ENCODE measurements around the gene PRR7. TPM values are rescaled to one million over a fixed set of nuclear protein-coding genes. Genes with fewer than 3 reads are reported as not detected.

Gene PRR7
- total RNA-seq, 1 experiment from 2014 or later, result 40.6 TPM

DNA sequence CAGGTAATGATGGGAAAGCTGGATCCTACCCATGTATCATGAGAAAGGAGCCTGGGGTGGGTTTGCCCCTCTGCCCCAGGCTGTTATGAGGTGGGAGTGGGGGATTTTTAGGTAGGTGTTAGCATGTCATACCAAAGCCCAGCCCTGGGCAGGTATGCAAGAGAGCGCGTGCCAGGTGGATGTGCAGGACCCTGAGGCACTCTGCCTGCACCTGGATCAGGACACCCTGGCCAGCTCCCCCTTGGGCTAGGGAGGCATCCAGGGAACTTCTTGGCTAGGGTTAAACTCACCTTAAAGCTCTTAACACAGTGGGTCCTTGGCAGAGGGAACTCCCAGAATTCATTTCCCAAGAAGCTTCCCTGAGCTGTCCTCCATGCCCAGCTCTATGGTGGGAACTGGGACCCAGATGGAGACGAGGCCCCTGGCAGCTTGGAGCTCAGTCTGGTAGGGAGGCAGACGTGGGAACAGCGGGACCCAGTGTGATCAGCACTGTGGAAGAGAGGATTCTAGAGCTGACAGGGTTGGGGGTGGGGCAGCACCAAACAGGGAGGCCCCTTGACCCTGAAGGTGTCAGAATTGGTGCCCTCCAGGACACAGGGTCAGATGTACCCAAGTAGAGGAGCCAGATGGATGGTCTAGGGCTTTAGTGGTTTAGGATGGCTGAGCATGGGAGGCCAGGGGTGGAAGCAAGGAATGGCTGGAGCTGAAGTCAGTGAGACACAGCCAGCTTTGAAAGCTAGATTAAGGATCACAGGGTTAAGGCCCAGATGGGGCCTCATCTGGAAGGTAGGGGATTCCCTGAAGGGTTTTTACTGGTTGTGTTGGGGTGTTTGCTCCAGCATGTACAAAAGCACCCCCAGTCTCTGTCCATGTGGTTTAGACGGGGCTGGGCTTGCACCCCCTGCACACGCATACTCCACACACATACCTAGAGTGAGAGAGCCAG, 2.2 kb upstream of the PRR7 start:
- no TSS peak for BruUV-seq (replicated peaks)
- Histone ChIP-seq H2AFZ (ENCODE audit: low read length) (no peak overlapping the region), H3F3A (ENCODE audit: low read length, unreplicated experiment) (peaks cover 10% of the 10 kb centered on the region), H3K36me3 (ENCODE audit: low read depth, low read length) (peaks cover 14% of the 10 kb centered on the region), H3K4me2 (ENCODE audit: low read length) (no peak overlapping the region), H3K4me3 (ENCODE audit: low read length) (no peak overlapping the region), H3K27me3 (ENCODE audit: low read length) (no peaks in the 10 kb centered on the region), H3K27ac (ENCODE audit: low read length) (no peak overlapping the region), H3K9me2 (replicated peaks; ENCODE audit: low read length) (no peaks in the 10 kb centered on the region), H3K9ac (ENCODE audit: low read length) (no peak overlapping the region), H3K4me1 (ENCODE audit: insufficient read depth, low read length) (peaks cover 23% of the 10 kb centered on the region), H4K20me1 (ENCODE audit: low read length) (no peaks in the 10 kb centered on the region), H3K79me2 (ENCODE audit: low read length) (peaks cover 41% of the 10 kb centered on the region), H3K9me3 (ENCODE audit: low read length) (no peaks in the 10 kb centered on the region)
- POLR2A ChIA-PET (ENCODE audit: unreplicated experiment), result interaction anchor here (1.3 kb wide), 1 partner anchor 18 kb away, joined by 3 read pairs; the partner anchor contains the start of gene GRK6
- TF ChIP-seq EZH2 (IDR thresholded peaks at IDR 0.05; ENCODE audit: low read length, unreplicated experiment), result no peak
- TF ChIP-seq CTCF (conservative IDR thresholded peaks at IDR 0.05; ENCODE audit: low read depth, low read length), result no peak
- no peak for TF ChIP-seq EZH2phosphoT487 (IDR thresholded peaks at IDR 0.05; ENCODE audit: borderline replicate concordance, low read length)
- DNase-seq, result no peak
- CTCF ChIA-PET, result interaction anchor here (2.2 kb wide), 1 partner anchor 11 kb away, joined by 5 read pairs; no protein-coding TSS in a partner anchor
- intact Hi-C loops (cut with micrococcal nuclease), result no loop called here
- ATAC-seq, result no peak

- no peaks in the 10 kb centered on the region for H4K20me1 ChIP-seq (ENCODE audit: low read length)
- BruUV-seq (replicated peaks), result TSS peak; percentile 29
- POLR2A ChIA-PET (ENCODE audit: unreplicated experiment), result interaction anchor here (0.6 to 1.3 kb wide), 3 partner anchors 19 to 52 kb away, joined by 3 to 7 read pairs (median 3); partner anchors contain the start of gene GRK6
- no peak overlapping the region for H2AFZ ChIP-seq (ENCODE audit: low read length)
- no peaks in the 10 kb centered on the region for H3K27me3 ChIP-seq (ENCODE audit: low read length)
- no peak for TF ChIP-seq CTCF (conservative IDR thresholded peaks at IDR 0.05; ENCODE audit: low read depth, low read length)
- TF ChIP-seq EZH2phosphoT487 (IDR thresholded peaks at IDR 0.05; ENCODE audit: borderline replicate concordance, low read length), result no peak
- no peak for TF ChIP-seq EZH2 (IDR thresholded peaks at IDR 0.05; ENCODE audit: low read length, unreplicated experiment)
- H3K79me2 ChIP-seq (ENCODE audit: low read length), result peaks cover 48% of the 10 kb centered on the region
- peak overlapping the region; percentile 75; the same call in 1 of the 2 replicates for H3K9ac ChIP-seq (ENCODE audit: low read length)
- H3F3A ChIP-seq (ENCODE audit: low read length, unreplicated experiment), result peaks cover 7% of the 10 kb centered on the region
- peaks cover 8% of the 10 kb centered on the region; the same call in 1 of the 2 replicates for H3K36me3 ChIP-seq (ENCODE audit: low read depth, low read length)
- ATAC-seq, result no peak
- no peak overlapping the region for H3K27ac ChIP-seq (ENCODE audit: low read length)
- no peaks in the 10 kb centered on the region for H3K9me2 ChIP-seq (replicated peaks; ENCODE audit: low read length)
- H3K4me3 ChIP-seq (ENCODE audit: low read length), result peak overlapping the region; percentile 82; the same call in 1 of the 2 replicates
- intact Hi-C loops (cut with micrococcal nuclease), result no loop called here
- peaks cover 23% of the 10 kb centered on the region for H3K4me1 ChIP-seq (ENCODE audit: insufficient read depth, low read length)
- no peak for DNase-seq
- peak overlapping the region; percentile 97 for H3K4me2 ChIP-seq (ENCODE audit: low read length)
- CTCF ChIA-PET, result interaction anchor here (0.5 to 2.2 kb wide), 4 partner anchors 10 to 41 kb away, joined by 3 to 7 read pairs (median 4); partner anchors contain the start of gene GRK6
- H3K9me3 ChIP-seq (ENCODE audit: low read length), result no peaks in the 10 kb centered on the region
These were observed 1.3 kb upstream of the PRR7 start for GRCh38 chr5:177445052-177445916.
